Endometrial microvascular endothelial cells (primary cell): Measurements from ENCODE around the gene NHSL2. TPM values are rescaled to one million over a fixed set of nuclear protein-coding genes. Genes with fewer than 3 reads are reported as not detected.
"Not testable (repeated sequence)": the region's sequence is repeated elsewhere in the genome, so short reads cannot be mapped to it uniquely, and the experiment has no call there.

Experiments used
- in situ Hi-C: cut with HindIII; loops from 2 replicates; pipeline ENCODE4 v1.10.0; 2017; ENCODE audit warnings: low sequenced_read_pairs, low pct_unique_long_range_greater_than_20kb; ENCODE audit errors: inconsistent ontology term
- total RNA-seq: library from RNA; depleted of rRNA; stranded (reverse); fragments of >200 nt; gene quantifications from one replicate; pipeline ENCODE4 v1.2.3, GENCODE V29; 2015; ENCODE audit errors: inconsistent ontology term

Gene NHSL2
- total RNA-seq, 1 donor from 2014 or later, result 30.7 TPM

- in situ Hi-C loops, result no loop called here
Observed at GRCh38 chrX:72048510-72049455, 138.1 kb downstream of the NHSL2 start.

GRCh38 chrX:72050011-72050410 lies 139.4 kb downstream of the NHSL2 start:
- in situ Hi-C loops, result no loop called here

- in situ Hi-C loops, result no loop called here
Observed at GRCh38 chrX:72051589-72051988, 140.9 kb downstream of the NHSL2 start.

GRCh38 chrX:72052415-72053090 lies 141.9 kb downstream of the NHSL2 start:
- in situ Hi-C loops, result no loop called here

- in situ Hi-C loops, result no loop called here
Observed at GRCh38 chrX:72053508-72053907, 142.9 kb downstream of the NHSL2 start.

- in situ Hi-C loops, result no loop called here
Observed at GRCh38 chrX:72054779-72055489, 144.3 kb downstream of the NHSL2 start.

GRCh38 chrX:72057331-72057730 lies 146.7 kb downstream of the NHSL2 start:
- in situ Hi-C loops, result no loop called here

GRCh38 chrX:72057849-72058248 lies 147.2 kb downstream of the NHSL2 start:
- in situ Hi-C loops, result no loop called here

- in situ Hi-C loops, result not testable (repeated sequence)
Observed at GRCh38 chrX:72058346-72058745, 147.7 kb downstream of the NHSL2 start.

GRCh38 chrX:72060196-72060920 lies 149.7 kb downstream of the NHSL2 start:
- in situ Hi-C loops, result no loop called here

- in situ Hi-C loops, result no loop called here
Observed at GRCh38 chrX:72060921-72061490, 150.4 kb downstream of the NHSL2 start.

- in situ Hi-C loops, result no loop called here
Observed at GRCh38 chrX:72062916-72063315, 152.3 kb downstream of the NHSL2 start.

- in situ Hi-C loops, result no loop called here
Observed at GRCh38 chrX:72069350-72070160, 158.9 kb downstream of the NHSL2 start.

- in situ Hi-C loops, result no loop called here
Observed at GRCh38 chrX:72071213-72071612, 160.6 kb downstream of the NHSL2 start.

GRCh38 chrX:72073633-72074032 lies 163.0 kb downstream of the NHSL2 start:
- in situ Hi-C loops, result no loop called here

GRCh38 chrX:72078411-72078810 lies 167.8 kb downstream of the NHSL2 start:
- in situ Hi-C loops, result no loop called here

GRCh38 chrX:72079607-72080006 lies 169.0 kb downstream of the NHSL2 start:
- in situ Hi-C loops, result no loop called here

GRCh38 chrX:72080150-72080549 lies 169.5 kb downstream of the NHSL2 start:
- in situ Hi-C loops, result no loop called here
